Sciatic nerve (tissue), 2 donors: ENCODE data around the gene IL21R. TPM values are rescaled to one million over a fixed set of nuclear protein-coding genes. Genes with fewer than 3 reads are reported as not detected.
"Not testable (repeated sequence)": the region's sequence is repeated elsewhere in the genome, so short reads cannot be mapped to it uniquely, and the experiment has no call there.

Experiments used
- ATAC-seq: fragments of 200-7000 bp; cut with Tn5 transposase; one replicate; pipeline ENCODE4 v1.9.1; 2020; ENCODE audit warnings: mild to moderate bottlenecking, moderate library complexity
- DNase-seq: peaks from one replicate; pipeline ENCODE4 v3.0.0-alpha.2; 2020; ENCODE audit warnings: low spot score
- intact Hi-C: fragments of 100-400 bp; cut with DNase I; formaldehyde crosslinking; loops from one replicate; pipeline ENCODE4 v1.14.2; 2022
- total RNA-seq: library from RNA; stranded (reverse); fragmentation: NEBNext Ultra II Directional; extraction: Animal tissue kit (Norgen Biotek cat#: 25700); gene quantifications from one replicate; pipeline ENCODE4 v1.2.1, GENCODE V29; 2021
- donor health status: DM: no; HTN: no; CAD: no.
- donor health status: DM: no; HTN: no; CAD: no.

IL21R gene
- total RNA-seq, 1 donor from 2014 or later = 1.7 TPM

GRCh38 chr16:27435146-27435545, 33.2 kb downstream of the IL21R start:
- intact Hi-C loops = not testable (repeated sequence)

DNA sequence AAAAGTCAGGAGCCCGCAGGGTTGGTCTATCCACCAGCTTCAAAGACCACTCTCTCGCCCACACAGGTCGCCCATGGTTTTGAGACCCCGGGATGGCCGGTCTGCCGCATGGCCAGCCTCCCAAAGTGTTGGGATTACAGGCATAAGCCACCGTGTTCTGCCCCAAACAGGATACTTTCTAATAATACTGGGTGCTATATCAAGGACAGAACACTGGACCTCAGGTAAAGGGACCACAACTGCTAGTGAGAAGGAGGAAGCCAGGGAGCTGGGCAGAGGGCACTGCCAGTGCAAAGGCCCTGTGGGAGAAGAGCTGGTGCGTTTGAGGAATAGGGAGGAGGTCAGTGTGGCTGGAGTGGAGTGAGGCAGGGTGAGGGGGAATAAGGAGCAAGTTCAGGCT, 34.1 kb downstream of the IL21R start:
- intact Hi-C loops = no loop called here
- DNase-seq (peak; percentile 32), ATAC-seq (no peak)

More at GRCh38 chr16:27435146-27435545, 33.2 kb downstream of the IL21R start:
- not testable (repeated sequence) for ATAC-seq
- DNase-seq = peak; percentile 26

DNA sequence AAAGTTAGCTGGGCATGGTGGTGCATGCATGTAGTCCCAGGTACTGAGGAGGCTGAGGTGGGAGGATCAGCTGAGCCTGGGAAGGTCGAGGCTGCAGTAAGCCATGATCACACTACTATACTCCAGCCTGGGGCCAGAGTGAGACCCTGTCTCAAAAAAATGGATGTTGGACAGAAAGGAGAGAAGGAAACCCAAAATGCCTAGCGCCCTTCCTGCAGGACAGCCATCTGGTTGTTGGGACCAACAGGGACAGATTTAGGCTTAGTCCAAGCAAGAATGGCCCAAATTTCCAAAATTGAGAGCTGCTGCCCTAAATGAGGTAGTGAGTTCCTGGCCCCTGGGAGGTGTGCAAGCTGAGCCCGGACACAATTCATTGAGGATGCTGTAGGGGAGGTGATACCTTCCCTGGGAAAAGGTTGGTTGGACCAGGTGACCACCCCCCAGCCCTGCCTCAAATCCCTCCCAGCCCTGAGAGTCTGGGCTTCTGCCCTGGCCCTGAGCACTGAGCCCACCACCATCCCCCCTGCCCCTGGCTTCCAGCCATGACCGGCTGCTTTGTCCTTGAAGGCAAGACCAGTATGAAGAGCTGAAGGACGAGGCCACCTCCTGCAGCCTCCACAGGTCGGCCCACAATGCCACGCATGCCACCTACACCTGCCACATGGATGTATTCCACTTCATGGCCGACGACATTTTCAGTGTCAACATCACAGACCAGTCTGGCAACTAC, 35.1 kb downstream of the IL21R start:
- ATAC-seq = no peak
- intact Hi-C loops = no loop called here
- DNase-seq = peak; percentile 36

- intact Hi-C loops = no loop called here
- ATAC-seq (no peak), DNase-seq (no peak)
Observed at GRCh38 chr16:27437946-27438345, 36.0 kb downstream of the IL21R start.

- no peak for ATAC-seq
- intact Hi-C loops = no loop called here
- DNase-seq = peak; percentile 6
Observed at GRCh38 chr16:27439271-27440018, 37.5 kb downstream of the IL21R start.

GRCh38 chr16:27441276-27441675, 39.3 kb downstream of the IL21R start:
- no peak for ATAC-seq
- DNase-seq = no peak
- intact Hi-C loops = no loop called here

DNA sequence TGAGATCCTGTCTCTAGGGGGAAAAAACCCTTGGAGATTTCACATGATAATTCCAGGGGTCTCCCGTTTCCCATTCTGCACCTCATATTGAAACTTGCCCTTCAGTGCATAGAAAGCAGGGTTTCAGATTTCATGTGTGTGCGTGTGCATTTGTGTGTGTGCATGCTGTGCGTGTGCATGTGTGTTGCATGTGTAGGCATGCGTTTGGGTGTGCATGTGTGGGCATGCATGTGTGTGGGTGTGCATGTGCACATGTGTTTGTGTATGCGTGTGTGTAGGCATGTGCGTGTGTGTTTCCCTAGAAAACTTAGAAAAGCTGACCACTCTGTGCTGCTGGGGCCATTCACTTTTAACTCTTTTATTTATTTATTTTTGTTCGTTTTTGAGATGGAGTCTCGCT, 40.0 kb downstream of the IL21R start:
- intact Hi-C loops = no loop called here
- ATAC-seq (no peak), DNase-seq (no peak)

DNA sequence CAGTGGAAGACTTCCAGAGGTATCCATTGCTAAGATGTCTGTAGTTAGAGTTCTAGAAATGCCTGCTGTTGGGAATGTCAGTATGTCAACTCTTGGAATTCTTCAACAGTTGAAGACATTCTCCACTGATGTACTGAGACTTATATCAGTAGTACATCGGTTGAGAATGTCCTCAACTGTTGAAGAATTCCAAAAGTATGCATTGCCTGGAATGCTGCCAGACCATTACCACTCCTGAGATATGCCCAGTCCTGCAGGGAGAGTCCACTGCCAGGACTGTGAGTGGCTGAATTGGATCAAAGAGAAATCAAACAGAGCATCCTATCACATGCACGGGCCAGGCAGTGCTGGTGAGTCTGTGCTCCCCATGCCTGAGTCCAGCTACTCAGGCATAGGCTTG, 42.0 kb downstream of the IL21R start:
- intact Hi-C loops = no loop called here

DNA sequence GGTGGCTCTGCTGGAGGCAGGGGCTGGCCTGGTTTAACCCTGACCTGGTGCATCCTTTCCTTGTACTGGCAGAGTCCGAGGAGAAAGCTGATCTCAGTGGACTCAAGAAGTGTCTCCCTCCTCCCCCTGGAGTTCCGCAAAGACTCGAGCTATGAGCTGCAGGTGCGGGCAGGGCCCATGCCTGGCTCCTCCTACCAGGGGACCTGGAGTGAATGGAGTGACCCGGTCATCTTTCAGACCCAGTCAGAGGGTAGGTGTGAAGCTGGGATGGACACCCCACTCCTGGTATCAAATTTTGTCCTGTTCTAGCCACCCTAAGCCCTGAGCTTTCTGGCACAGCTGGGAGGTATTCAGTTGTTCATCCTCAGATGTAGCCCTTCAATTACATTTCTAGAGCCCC, 42.5 kb downstream of the IL21R start:
- DNase-seq = no peak
- intact Hi-C loops = no loop called here
- ATAC-seq = no peak

More for the DNA sequence above, 42.0 kb downstream of the IL21R start:
- no peak for DNase-seq
- ATAC-seq = no peak

DNA sequence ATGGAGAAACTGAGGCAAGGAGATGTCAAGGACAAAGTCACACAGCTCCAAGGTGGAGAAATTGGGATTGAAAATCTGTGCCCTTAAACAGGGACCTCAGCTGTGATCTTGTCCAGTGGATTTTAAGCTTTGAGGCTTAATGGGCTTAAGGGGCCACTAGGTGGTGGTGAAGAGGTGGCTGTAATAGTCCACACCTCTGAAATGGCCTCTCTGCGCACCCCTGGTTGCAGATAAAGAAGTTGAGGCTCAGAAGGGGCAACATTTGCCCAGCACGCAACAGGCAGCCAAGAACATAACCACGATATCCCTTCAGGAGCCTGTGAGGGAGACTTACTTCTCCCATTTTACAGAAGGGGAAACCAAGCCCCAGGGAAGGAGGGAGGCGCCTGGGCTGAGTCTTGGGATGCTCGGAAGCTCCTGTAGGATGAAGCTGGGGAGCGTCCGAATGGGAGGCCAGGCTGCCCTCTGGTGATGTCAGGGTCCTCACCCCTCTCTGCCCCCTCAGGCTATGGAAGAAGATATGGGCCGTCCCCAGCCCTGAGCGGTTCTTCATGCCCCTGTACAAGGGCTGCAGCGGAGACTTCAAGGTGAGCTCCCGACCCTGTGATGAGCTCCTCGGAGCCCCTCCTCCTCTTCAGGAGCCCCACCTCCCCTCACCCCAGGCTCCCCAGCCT, 43.7 kb downstream of the IL21R start:
- DNase-seq = no peak
- ATAC-seq = no peak
- intact Hi-C loops = no loop called here

DNA sequence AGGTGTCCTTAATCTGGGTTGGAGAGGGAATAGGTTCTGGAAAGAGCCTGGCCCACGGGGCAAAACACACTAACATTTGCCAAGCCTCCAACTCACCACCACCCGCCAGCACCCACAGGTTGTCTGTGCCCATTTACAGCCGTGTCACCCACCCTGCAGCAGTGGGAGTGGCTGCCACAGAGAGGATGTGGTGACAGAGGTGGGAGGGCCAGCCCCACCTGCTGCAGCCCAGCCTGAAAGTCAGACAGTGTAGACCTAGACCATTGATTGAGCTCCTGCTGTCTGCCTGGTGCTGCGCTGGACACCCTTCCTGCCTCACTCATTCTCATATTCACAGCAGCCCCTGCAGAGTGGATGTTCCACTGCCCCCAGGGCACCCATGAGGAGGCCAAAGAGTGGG, 44.7 kb downstream of the IL21R start:
- intact Hi-C loops = no loop called here
- no peak for DNase-seq

GRCh38 chr16:27447301-27447700, 45.3 kb downstream of the IL21R start:
- intact Hi-C loops = no loop called here
- DNase-seq = no peak
- ATAC-seq = no peak

More for the DNA sequence above, 44.7 kb downstream of the IL21R start:
- ATAC-seq = no peak

GRCh38 chr16:27448532-27449433, 46.8 kb downstream of the IL21R start:
- intact Hi-C loops = no loop called here
- ATAC-seq = no peak
- DNase-seq = no peak

- intact Hi-C loops = no loop called here
- peak; percentile 13 for ATAC-seq
- no peak for DNase-seq
Observed at GRCh38 chr16:27449434-27450195, 47.6 kb downstream of the IL21R start.

GRCh38 chr16:27450196-27450549, 48.2 kb downstream of the IL21R start:
- no peak for ATAC-seq
- DNase-seq = no peak
- intact Hi-C loops = no loop called here

DNA sequence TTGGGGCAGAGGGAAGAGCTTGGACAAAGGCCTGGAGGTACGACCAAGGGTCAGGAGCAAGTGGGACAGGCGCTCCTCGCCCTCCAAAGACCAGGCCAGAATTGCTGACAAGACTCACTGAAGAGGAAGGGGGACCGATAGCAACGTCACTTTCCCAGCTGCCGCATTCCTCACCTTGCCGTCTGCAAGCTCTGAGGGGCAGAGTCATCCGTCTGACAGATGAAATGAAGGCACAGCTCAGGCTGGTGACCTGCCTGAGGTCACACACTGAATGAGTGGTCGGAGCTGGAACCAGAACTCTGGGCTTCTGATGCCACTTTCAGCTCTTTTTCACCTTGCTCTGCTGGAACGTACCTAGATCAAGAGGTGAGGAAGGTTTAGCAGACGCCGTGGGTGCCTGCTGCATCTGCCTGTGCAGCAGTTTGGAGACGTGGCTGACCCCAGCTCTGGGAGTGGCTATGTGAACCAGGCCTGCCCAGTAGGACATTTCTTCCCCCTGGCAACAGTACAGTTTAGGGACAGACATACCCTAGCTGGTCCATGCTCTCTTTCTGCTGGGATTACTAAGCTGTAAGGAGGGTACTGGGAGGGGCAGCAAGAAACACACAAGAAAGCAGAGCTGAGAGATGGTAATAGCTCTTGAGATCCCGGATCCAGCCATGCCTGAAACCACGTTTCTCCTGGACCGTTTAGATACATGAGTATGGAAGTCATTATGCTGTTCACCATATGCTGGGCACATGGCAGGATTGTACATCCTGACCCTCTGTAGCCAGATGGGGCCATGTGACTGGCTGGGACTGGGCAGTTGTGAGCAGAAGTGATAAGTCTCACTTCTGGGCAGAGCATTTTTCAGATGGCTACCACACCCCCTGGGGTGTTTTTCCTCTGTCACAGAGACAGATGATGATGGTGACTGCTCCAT, 50.9 kb downstream of the IL21R start:
- intact Hi-C loops = no loop called here
- ATAC-seq = no peak
- DNase-seq = no peak

GRCh38 chr16:27453494-27453825, 51.5 kb downstream of the IL21R start:
- ATAC-seq (no peak), DNase-seq (no peak)
- intact Hi-C loops = no loop called here
